Measurements from ENCODE around the gene METRNL.

Gene METRNL

DNA sequence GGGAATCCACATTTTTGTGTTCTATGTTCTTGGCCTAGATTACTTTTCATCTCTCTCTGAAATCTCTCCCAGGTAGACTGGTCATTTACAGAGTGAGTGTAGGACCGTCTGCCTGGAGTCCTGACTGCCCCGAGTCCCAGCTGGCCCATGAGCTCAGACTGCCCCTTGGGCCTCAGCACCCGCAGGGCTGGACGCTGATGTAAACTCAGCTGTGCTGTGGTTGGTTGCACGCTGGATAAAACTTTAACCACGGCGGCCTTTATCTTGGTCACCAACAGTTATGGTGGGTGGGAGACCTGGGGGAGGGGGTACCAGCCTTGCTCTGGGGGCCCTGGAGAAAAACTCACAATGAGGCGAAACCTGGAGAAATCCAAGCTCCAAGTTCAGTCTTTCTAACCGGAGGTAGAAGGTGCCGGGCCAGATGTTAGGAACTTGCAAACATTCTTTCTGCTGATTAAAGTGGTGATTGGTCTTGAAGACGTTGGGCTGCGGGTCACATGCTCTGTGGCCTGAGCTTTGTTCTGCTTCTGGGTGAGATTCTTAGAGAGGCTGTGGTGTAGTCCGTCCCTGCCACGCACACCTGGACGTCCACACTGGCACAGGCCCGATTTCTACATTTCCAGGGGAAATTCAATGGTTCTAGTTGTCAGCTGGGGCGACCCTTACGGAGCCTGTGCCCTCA is 6.9 kb downstream of the METRNL start:
- no peaks in the 10 kb centered on the region for H3F3A ChIP-seq (ENCODE audit: insufficient read depth, low read length)
- no peaks in the 10 kb centered on the region for H3K36me3 ChIP-seq (ENCODE audit: insufficient read depth, low read length)
- H3K27ac ChIP-seq (ENCODE audit: low read depth, low read length, poor library complexity, severe bottlenecking): no peak overlapping the region
- no peaks in the 10 kb centered on the region for H4K20me1 ChIP-seq (ENCODE audit: insufficient read depth, low read length)
- no peak overlapping the region for H3K4me3 ChIP-seq (ENCODE audit: low read depth, low read length, poor library complexity, severe bottlenecking)
- H3K4me2 ChIP-seq (ENCODE audit: low read length): no peak overlapping the region
- H3K9me3 ChIP-seq (ENCODE audit: low read length): no peaks in the 10 kb centered on the region
- no peaks in the 10 kb centered on the region for H3K27me3 ChIP-seq (ENCODE audit: insufficient read depth, low read length)
- H3K79me2 ChIP-seq (ENCODE audit: insufficient read depth, low read length): no peaks in the 10 kb centered on the region
- H3K9me2 ChIP-seq (ENCODE audit: low read depth, low read length): no peaks in the 10 kb centered on the region
- peaks cover 48% of the 10 kb centered on the region for H3K4me1 ChIP-seq (ENCODE audit: insufficient read depth, low read length, severe bottlenecking)
- no peak overlapping the region for H3K9ac ChIP-seq (ENCODE audit: low read length)
- H2AFZ ChIP-seq (ENCODE audit: low read length): no peak overlapping the region
- no peak for TF ChIP-seq EZH2 (IDR thresholded peaks at IDR 0.05; ENCODE audit: borderline replicate concordance, low read length)
- TF ChIP-seq, protein P1, sequence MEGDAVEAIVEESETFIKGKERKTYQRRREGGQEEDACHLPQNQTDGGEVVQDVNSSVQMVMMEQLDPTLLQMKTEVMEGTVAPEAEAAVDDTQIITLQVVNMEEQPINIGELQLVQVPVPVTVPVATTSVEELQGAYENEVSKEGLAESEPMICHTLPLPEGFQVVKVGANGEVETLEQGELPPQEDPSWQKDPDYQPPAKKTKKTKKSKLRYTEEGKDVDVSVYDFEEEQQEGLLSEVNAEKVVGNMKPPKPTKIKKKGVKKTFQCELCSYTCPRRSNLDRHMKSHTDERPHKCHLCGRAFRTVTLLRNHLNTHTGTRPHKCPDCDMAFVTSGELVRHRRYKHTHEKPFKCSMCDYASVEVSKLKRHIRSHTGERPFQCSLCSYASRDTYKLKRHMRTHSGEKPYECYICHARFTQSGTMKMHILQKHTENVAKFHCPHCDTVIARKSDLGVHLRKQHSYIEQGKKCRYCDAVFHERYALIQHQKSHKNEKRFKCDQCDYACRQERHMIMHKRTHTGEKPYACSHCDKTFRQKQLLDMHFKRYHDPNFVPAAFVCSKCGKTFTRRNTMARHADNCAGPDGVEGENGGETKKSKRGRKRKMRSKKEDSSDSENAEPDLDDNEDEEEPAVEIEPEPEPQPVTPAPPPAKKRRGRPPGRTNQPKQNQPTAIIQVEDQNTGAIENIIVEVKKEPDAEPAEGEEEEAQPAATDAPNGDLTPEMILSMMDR (IDR thresholded peaks at IDR 0.05; ENCODE audit: low read length): no peak; the same call in 1 of the 2 replicates

- Histone ChIP-seq H3K27me3 (ENCODE audit: insufficient read depth, low read length) (no peaks in the 10 kb centered on the region), H3K9ac (ENCODE audit: low read length) (no peak overlapping the region), H3K4me3 (ENCODE audit: low read depth, low read length, poor library complexity, severe bottlenecking) (no peak overlapping the region), H3K36me3 (ENCODE audit: insufficient read depth, low read length) (no peaks in the 10 kb centered on the region), H3K27ac (ENCODE audit: low read depth, low read length, poor library complexity, severe bottlenecking) (no peak overlapping the region), H3K9me2 (ENCODE audit: low read depth, low read length) (no peaks in the 10 kb centered on the region), H2AFZ (ENCODE audit: low read length) (no peak overlapping the region), H4K20me1 (ENCODE audit: insufficient read depth, low read length) (no peaks in the 10 kb centered on the region), H3F3A (ENCODE audit: insufficient read depth, low read length) (no peaks in the 10 kb centered on the region), H3K4me1 (ENCODE audit: insufficient read depth, low read length, severe bottlenecking) (peaks cover 40% of the 10 kb centered on the region), H3K9me3 (ENCODE audit: low read length) (no peaks in the 10 kb centered on the region), H3K79me2 (ENCODE audit: insufficient read depth, low read length) (no peaks in the 10 kb centered on the region), H3K4me2 (ENCODE audit: low read length) (no peak overlapping the region)
- TF ChIP-seq, protein P1 (IDR thresholded peaks at IDR 0.05; ENCODE audit: low read length): no peak
- TF ChIP-seq EZH2 (IDR thresholded peaks at IDR 0.05; ENCODE audit: borderline replicate concordance, low read length): no peak
Measured at GRCh38 chr17:83086907-83087787, 7.7 kb downstream of the METRNL start.

DNA sequence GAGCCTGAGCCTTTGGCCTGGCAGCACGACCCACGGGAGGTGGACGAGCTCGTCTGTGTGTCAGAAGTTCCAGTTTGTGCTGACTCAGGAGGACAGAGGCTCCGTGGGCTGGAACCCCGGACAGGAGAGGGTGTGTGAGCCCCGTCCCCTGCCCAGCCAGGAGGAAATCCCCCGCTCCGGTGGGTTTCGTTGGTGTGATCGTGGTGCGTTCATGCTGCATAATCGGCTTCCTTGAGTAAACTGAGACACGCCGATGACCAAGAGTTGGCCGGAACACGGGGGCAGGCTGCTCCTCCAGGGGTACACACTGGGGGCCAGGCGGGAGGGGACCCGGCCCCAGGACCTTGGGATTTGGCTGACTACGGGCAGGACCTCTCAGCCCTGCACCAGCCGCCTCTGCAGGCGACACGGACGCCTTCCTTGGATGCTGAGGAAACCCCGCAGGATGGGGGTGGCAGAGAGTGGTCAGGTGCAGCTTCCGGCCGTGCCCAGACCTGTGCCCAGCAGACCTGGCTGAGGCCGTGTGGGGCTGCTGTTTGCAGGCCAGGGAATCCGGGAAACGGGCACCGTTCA is 8.5 kb downstream of the METRNL start:
- Histone ChIP-seq H3K9me2 (ENCODE audit: low read depth, low read length) (no peaks in the 10 kb centered on the region), H3K4me1 (ENCODE audit: insufficient read depth, low read length, severe bottlenecking) (peaks cover 33% of the 10 kb centered on the region), H3K9ac (ENCODE audit: low read length) (no peak overlapping the region), H3K27me3 (ENCODE audit: insufficient read depth, low read length) (no peaks in the 10 kb centered on the region), H3K79me2 (ENCODE audit: insufficient read depth, low read length) (no peaks in the 10 kb centered on the region), H3F3A (ENCODE audit: insufficient read depth, low read length) (no peaks in the 10 kb centered on the region), H4K20me1 (ENCODE audit: insufficient read depth, low read length) (no peaks in the 10 kb centered on the region), H3K4me2 (ENCODE audit: low read length) (no peak overlapping the region), H3K9me3 (ENCODE audit: low read length) (no peaks in the 10 kb centered on the region), H3K36me3 (ENCODE audit: insufficient read depth, low read length) (no peaks in the 10 kb centered on the region), H2AFZ (ENCODE audit: low read length) (no peak overlapping the region), H3K27ac (ENCODE audit: low read depth, low read length, poor library complexity, severe bottlenecking) (no peak overlapping the region), H3K4me3 (ENCODE audit: low read depth, low read length, poor library complexity, severe bottlenecking) (no peak overlapping the region)
- TF ChIP-seq EZH2 (IDR thresholded peaks at IDR 0.05; ENCODE audit: borderline replicate concordance, low read length): no peak
- TF ChIP-seq, protein P1 (IDR thresholded peaks at IDR 0.05; ENCODE audit: low read length): no peak

Measured in OCI-LY1 (cell line).